HG03558 (cell line): ENCODE data around the gene TTC6.

Experiments
- ATAC-seq: cut with Tn5 transposase; IDR thresholded peaks from one replicate; pipeline ENCODE4 v1.9.1; 2021; ENCODE audit warnings: moderate number of reproducible peaks; ENCODE audit not compliant: unreplicated experiment; ENCODE audit errors: extremely low read depth

TTC6 gene

GRCh38 chr14:37584211-37585100, 11.0 kb upstream of the TTC6 start:
- no peak for ATAC-seq

- ATAC-seq = no peak
Measured at GRCh38 chr14:37585101-37585511, 10.3 kb upstream of the TTC6 start.

GRCh38 chr14:37585971-37586796, 9.2 kb upstream of the TTC6 start:
- no peak for ATAC-seq

- ATAC-seq = no peak
Measured at GRCh38 chr14:37586797-37587130, 8.7 kb upstream of the TTC6 start.

- ATAC-seq = no peak
Measured at GRCh38 chr14:37587131-37587803, 8.2 kb upstream of the TTC6 start.

- no peak for ATAC-seq
Measured at GRCh38 chr14:37587881-37588666, 7.4 kb upstream of the TTC6 start.

GRCh38 chr14:37588667-37588955, 6.8 kb upstream of the TTC6 start:
- ATAC-seq = no peak

GRCh38 chr14:37588956-37589714, 6.3 kb upstream of the TTC6 start:
- ATAC-seq = no peak

GRCh38 chr14:37589715-37590427, 5.6 kb upstream of the TTC6 start:
- ATAC-seq = no peak

GRCh38 chr14:37590428-37591139, 4.8 kb upstream of the TTC6 start:
- ATAC-seq = no peak

- ATAC-seq = no peak
Measured at GRCh38 chr14:37591311-37591940, 4.0 kb upstream of the TTC6 start.

- no peak for ATAC-seq
Measured at GRCh38 chr14:37591941-37592481, 3.4 kb upstream of the TTC6 start.

- no peak for ATAC-seq
Measured at GRCh38 chr14:37592482-37593408, 2.7 kb upstream of the TTC6 start.

GRCh38 chr14:37593511-37594237, 1.8 kb upstream of the TTC6 start:
- no peak for ATAC-seq

- no peak for ATAC-seq
Measured at GRCh38 chr14:37594238-37594970, 1.0 kb upstream of the TTC6 start.
